GM12872 (cell line): ENCODE measurements around the gene TSPAN14.
A peak's percentile ranks its signal among the peaks of the same experiment; 100 is the strongest.

Source experiments
- TF ChIP-seq, protein P1 (sequence below): IDR thresholded peaks from 3 replicates; pipeline ENCODE4 v1.5.1; 2011; ENCODE audit warnings: low read depth, mild to moderate bottlenecking, low read length, moderate library complexity; ENCODE audit not compliant: insufficient read depth

TSPAN14 gene

GRCh38 chr10:80528901-80529300, 74.8 kb downstream of the TSPAN14 start:
- TF ChIP-seq, protein P1, sequence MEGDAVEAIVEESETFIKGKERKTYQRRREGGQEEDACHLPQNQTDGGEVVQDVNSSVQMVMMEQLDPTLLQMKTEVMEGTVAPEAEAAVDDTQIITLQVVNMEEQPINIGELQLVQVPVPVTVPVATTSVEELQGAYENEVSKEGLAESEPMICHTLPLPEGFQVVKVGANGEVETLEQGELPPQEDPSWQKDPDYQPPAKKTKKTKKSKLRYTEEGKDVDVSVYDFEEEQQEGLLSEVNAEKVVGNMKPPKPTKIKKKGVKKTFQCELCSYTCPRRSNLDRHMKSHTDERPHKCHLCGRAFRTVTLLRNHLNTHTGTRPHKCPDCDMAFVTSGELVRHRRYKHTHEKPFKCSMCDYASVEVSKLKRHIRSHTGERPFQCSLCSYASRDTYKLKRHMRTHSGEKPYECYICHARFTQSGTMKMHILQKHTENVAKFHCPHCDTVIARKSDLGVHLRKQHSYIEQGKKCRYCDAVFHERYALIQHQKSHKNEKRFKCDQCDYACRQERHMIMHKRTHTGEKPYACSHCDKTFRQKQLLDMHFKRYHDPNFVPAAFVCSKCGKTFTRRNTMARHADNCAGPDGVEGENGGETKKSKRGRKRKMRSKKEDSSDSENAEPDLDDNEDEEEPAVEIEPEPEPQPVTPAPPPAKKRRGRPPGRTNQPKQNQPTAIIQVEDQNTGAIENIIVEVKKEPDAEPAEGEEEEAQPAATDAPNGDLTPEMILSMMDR: no peak

- TF ChIP-seq, protein P1: no peak
Observed at GRCh38 chr10:80529604-80530003, 75.5 kb downstream of the TSPAN14 start.

GRCh38 chr10:80530251-80530650, 76.1 kb downstream of the TSPAN14 start:
- TF ChIP-seq, protein P1: 0 out of 3 replicates have a peak, but pooled peaks have one; percentile 18

- TF ChIP-seq, protein P1: no peak
Observed at GRCh38 chr10:80530816-80531215, 76.7 kb downstream of the TSPAN14 start.

DNA sequence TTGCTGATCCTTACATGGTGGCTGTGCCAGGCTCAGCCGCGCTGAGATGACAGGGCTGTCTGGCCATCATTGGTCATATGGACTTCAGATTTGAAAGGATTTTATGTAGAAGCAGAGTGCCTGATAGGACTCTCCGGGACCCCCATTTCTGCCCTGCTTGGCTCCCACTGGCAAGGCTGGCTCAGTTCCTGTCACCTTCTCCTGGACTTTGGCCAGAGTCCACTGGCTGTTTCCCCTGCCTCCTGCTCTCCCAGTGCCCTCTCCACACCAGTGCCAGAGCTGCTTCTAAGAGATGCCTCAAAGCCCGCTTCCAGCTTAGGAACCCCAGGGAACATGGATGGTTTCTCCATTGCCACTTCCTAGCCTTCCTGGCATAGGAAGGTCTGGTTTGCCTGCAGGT, 78.5 kb downstream of the TSPAN14 start:
- TF ChIP-seq, protein P1: no peak

DNA sequence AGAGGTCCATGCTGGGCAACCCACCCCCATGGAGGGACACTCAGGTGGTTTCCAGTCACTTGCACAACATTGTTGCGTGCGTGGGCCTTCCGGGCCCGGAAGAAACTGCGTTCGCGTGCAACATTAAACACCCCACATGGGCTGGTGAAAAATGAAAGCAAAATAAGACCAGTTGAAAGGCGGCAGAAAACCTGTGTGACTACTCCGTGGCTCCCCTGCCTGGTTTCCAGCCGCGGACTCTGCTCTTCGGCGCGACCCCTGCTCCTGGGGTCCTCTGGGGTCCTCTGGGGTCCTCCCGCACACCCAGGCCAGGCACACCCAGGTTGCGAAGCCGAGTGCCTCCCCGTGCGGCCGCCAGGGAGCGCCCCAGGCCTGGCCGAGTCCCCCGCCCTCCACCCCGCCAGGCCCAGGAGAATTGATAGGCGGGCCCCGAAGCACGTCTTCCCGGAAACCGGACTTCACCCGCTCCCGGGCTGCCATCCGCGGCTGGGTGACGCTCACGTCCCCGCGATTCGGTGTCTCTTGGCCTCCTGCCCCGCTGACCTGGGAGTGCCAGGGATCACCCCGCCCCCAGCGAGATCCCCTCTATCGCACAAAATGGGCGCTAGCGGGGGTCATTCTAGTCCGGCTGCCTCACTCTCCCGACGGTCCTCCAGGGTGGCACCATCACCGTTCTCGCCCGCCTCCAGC, 81.7 kb downstream of the TSPAN14 start:
- TF ChIP-seq, protein P1: peak; percentile 66

GRCh38 chr10:80536361-80536835, 82.3 kb downstream of the TSPAN14 start:
- TF ChIP-seq, protein P1: no peak
